ENCODE data around the gene MYH14. TPM values are rescaled to one million over a fixed set of nuclear protein-coding genes. Genes with fewer than 3 reads are reported as not detected.

Gene MYH14
- polyA plus RNA-seq, 1 donor from 2014 or later, result not detected

GRCh38 chr19:50195224-50195623, 8.2 kb upstream of the MYH14 start:
- Histone ChIP-seq H3K9me2 (ENCODE audit: insufficient read depth, low read length) (no peaks in the 10 kb centered on the region), H2AFZ (ENCODE audit: low read depth, low read length) (no peak overlapping the region), H3K9ac (ENCODE audit: low read length) (no peak overlapping the region), H3F3A (ENCODE audit: insufficient read depth, low read length, poor library complexity, severe bottlenecking) (no peaks in the 10 kb centered on the region), H4K20me1 (ENCODE audit: insufficient read depth) (no peaks in the 10 kb centered on the region), H3K4me3 (ENCODE audit: low read length) (no peak overlapping the region), H3K27ac (ENCODE audit: low read length) (no peak overlapping the region), H3K4me2 (ENCODE audit: low read length) (no peak overlapping the region), H3K36me3 (ENCODE audit: insufficient read depth, low read length) (no peaks in the 10 kb centered on the region), H3K9me3 (ENCODE audit: low read length) (no peaks in the 10 kb centered on the region), H3K27me3 (ENCODE audit: insufficient read depth, low read depth, low read length) (no peaks in the 10 kb centered on the region), H3K79me2 (replicated peaks; ENCODE audit: insufficient read depth, low read length) (no peaks in the 10 kb centered on the region)
- TF ChIP-seq CTCF (IDR thresholded peaks at IDR 0.05; ENCODE audit: poor library complexity, severe bottlenecking) (no peak), SMC3 (conservative IDR thresholded peaks at IDR 0.05; ENCODE audit: poor library complexity) (no peak), EZH2 (IDR thresholded peaks at IDR 0.05; ENCODE audit: borderline replicate concordance, insufficient read depth, low read length, poor library complexity, severe bottlenecking) (no peak), MXI1 (conservative IDR thresholded peaks at IDR 0.05; ENCODE audit: poor library complexity, severe bottlenecking) (no peak), TAF1 (IDR thresholded peaks at IDR 0.05; ENCODE audit: low read depth) (no peak), EP300 (conservative IDR thresholded peaks at IDR 0.05; ENCODE audit: poor library complexity, severe bottlenecking) (no peak)

GRCh38 chr19:50196322-50196932, 7.0 kb upstream of the MYH14 start:
- H3F3A ChIP-seq (ENCODE audit: insufficient read depth, low read length, poor library complexity, severe bottlenecking), result no peaks in the 10 kb centered on the region
- no peak overlapping the region for H2AFZ ChIP-seq (ENCODE audit: low read depth, low read length)
- no peaks in the 10 kb centered on the region for H3K9me3 ChIP-seq (ENCODE audit: low read length)
- no peaks in the 10 kb centered on the region for H3K27me3 ChIP-seq (ENCODE audit: insufficient read depth, low read depth, low read length)
- H3K36me3 ChIP-seq (ENCODE audit: insufficient read depth, low read length), result no peaks in the 10 kb centered on the region
- no peaks in the 10 kb centered on the region for H3K9me2 ChIP-seq (ENCODE audit: insufficient read depth, low read length)
- TF ChIP-seq RAD21 (conservative IDR thresholded peaks at IDR 0.05), result no peak
- TF ChIP-seq POLR2AphosphoS5 (IDR thresholded peaks at IDR 0.05), result no peak
- TF ChIP-seq TAF1 (IDR thresholded peaks at IDR 0.05; ENCODE audit: low read depth), result no peak
- no peak for TF ChIP-seq MXI1 (conservative IDR thresholded peaks at IDR 0.05; ENCODE audit: poor library complexity, severe bottlenecking)
- no peak for TF ChIP-seq CTCF (IDR thresholded peaks at IDR 0.05; ENCODE audit: poor library complexity, severe bottlenecking)
- no peak for TF ChIP-seq REST (IDR thresholded peaks at IDR 0.05; ENCODE audit: borderline replicate concordance)
- no peak for TF ChIP-seq EP300 (conservative IDR thresholded peaks at IDR 0.05; ENCODE audit: poor library complexity, severe bottlenecking)
- TF ChIP-seq EZH2 (IDR thresholded peaks at IDR 0.05; ENCODE audit: borderline replicate concordance, insufficient read depth, low read length, poor library complexity, severe bottlenecking), result no peak
- no peak for TF ChIP-seq SMC3 (conservative IDR thresholded peaks at IDR 0.05; ENCODE audit: poor library complexity)
- no peak overlapping the region for H3K9ac ChIP-seq (ENCODE audit: low read length)
- H4K20me1 ChIP-seq (ENCODE audit: insufficient read depth), result no peaks in the 10 kb centered on the region
- H3K4me2 ChIP-seq (ENCODE audit: low read length), result no peak overlapping the region
- no peak overlapping the region for H3K27ac ChIP-seq (ENCODE audit: low read length)
- no peaks in the 10 kb centered on the region for H3K79me2 ChIP-seq (replicated peaks; ENCODE audit: insufficient read depth, low read length)
- H3K4me3 ChIP-seq (ENCODE audit: low read length), result no peak overlapping the region
